Activated T-cell treated with anti-CD3 and anti-CD28 coated beads, Interleukin-2, amount 50 U/mL, for 72 hours (primary cell): ENCODE data around the gene LRRC51. TPM values are rescaled to one million over a fixed set of nuclear protein-coding genes. Genes with fewer than 3 reads are reported as not detected.

Experiments
- ATAC-seq, 2 donors: fragments of 150-1000 bp; cut with Tn5 transposase; replicated peaks in 1 of 2; 2 replicates each; pipeline ENCODE4 v1.10.0; 2021; ENCODE audit warnings: moderate library complexity in 2 of 2, mild to moderate bottlenecking in 1 of 2
- DNase-seq, 2 donors: peaks; one replicate each; pipeline ENCODE4 v3.0.0; 2021 to 2022; ENCODE audit warnings: mixed read lengths in 1 of 2
- H3K27ac Mint-ChIP-seq: one replicate; pipeline ENCODE4 v1.8.0; 2022; ENCODE audit warnings: mild to moderate bottlenecking, moderate library complexity, mixed read lengths
- H3K27me3 Mint-ChIP-seq: one replicate; pipeline ENCODE4 v1.8.0; 2022; ENCODE audit warnings: low read depth, mixed read lengths
- H3K36me3 Mint-ChIP-seq, 2 donors: one replicate each; pipeline ENCODE4 v1.8.0; 2022; ENCODE audit warnings: mixed read lengths in 2 of 2, mild to moderate bottlenecking in 1 of 2; ENCODE audit not compliant: insufficient read depth in 2 of 2
- H3K4me1 Mint-ChIP-seq: one replicate; pipeline ENCODE4 v1.8.0; 2022; ENCODE audit warnings: low read depth, mixed read lengths
- H3K4me3 Mint-ChIP-seq, 2 donors: one replicate each; pipeline ENCODE4 v1.8.0; 2022; ENCODE audit warnings: mild to moderate bottlenecking in 2 of 2, mixed read lengths in 2 of 2, moderate library complexity in 2 of 2
- H3K9me3 Mint-ChIP-seq, 2 donors: one replicate each; pipeline ENCODE4 v1.8.0; 2022; ENCODE audit warnings: mixed read lengths in 2 of 2
- total RNA-seq, 2 donors: library from RNA; stranded (reverse); gene quantifications; one replicate each; pipeline ENCODE4 v1.2.3, GENCODE V29; 2022

LRRC51 gene
- total RNA-seq, 2 donors from 2014 or later: 4.6 to 6.3 TPM

DNA sequence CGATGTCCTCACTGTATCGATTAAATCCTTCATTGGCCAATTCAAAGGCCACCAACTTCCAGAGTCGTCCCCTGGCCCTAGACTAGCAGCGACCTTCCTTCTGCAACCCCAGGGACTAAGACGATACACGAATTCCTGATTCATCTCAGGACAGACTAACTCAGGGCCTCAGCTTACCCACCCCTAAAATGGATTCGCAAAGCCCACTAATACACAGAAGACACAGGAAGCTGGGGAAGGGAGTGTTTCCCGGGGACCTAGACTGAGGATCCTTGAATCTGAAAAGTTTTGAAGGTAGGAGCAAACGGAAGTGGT, 21.9 kb downstream of the LRRC51 start:
- Mint-ChIP-seq H3K4me1 (peaks cover 39% of the 10 kb centered on the region), H3K4me3 (peak overlapping the region; percentile 93 to 96), H3K9me3 (peaks cover 0 to 3% of the 10 kb centered on the region in 2 donors), H3K27ac (peak overlapping the region; percentile 97), H3K36me3 (peaks cover 4 to 10% of the 10 kb centered on the region in 2 donors), H3K27me3 (no peaks in the 10 kb centered on the region)
- DNase-seq (no peak), ATAC-seq (peak in 1 of 2 donors; percentile 3)

DNA sequence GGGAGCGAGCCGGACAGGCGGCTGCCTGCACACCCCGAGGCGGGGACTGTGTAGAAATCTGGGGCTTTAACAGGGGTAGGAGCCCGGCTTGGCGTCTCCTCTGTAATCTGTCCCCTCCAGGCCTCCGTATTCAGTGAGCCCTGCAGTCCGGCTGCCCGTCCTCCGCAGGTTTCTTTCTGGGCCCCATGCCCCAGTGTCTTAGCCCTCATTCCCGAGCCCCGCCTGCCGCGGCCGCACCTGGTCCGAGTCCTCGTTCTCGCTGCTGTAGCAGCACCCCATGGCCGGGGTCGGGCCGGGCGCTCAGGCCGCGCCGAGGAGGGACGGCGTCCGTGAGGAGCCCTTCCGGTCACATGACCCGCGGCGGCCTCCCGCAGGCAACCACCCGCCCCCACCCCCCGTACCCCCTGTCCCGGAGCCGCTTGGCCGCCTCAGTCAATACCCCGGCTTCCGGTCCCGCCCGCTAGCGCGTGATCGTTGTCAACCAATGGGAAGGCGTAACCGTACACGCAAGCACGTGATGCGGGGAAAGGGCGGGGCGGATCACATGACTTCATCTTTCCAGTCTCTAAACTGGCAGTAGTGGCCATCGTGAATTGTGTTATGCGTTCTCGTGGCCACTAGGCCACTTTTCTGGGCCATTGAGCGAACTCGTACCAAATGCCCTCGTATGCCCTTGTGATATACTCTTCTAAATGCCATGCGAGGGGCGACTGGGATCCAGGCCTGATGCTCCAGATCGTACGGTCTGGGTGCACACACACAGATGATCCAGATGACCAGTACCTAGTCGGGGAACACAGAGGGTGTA, 22.5 kb downstream of the LRRC51 start, which contains the start of gene LAMTOR1:
Gene LAMTOR1, minus strand, starts transcription at position 352 of the 808 bp plus-strand sequence. Its CDS starts 73 bp downstream, at position 279.
- Mint-ChIP-seq H3K4me1 (peaks cover 39% of the 10 kb centered on the region), H3K4me3 (peak within 1 kb of the TSS; percentile 93 to 96), H3K27ac (peak within 1 kb of the TSS; percentile 97), H3K36me3 (peaks cover 2 to 6% of the 10 kb centered on the region in 2 donors), H3K27me3 (no peaks in the 10 kb centered on the region), H3K9me3 (peaks cover 0 to 3% of the 10 kb centered on the region in 2 donors)
- ATAC-seq (peak; percentile 97 to 99), DNase-seq (peak; percentile 98 to 99)

DNA sequence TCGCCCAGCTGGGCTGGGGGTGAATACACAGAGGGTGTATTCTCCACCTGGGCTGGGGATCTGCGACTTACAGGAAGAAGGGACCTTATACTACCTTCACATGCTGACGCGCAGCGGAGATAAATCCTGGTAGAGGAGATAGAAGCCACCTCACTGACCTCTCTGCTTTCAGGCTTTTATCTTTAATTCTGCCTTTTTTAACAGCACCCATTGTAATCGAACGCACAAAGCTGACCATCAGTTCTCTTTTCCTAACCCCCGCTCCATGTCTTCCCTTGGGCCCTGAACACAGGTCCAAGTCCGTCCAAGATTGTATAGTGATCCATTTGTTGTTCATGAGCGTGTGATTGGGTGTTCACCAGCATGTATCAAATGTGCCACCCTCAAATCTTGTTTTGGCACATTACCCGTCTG, 23.1 kb downstream of the LRRC51 start:
- Mint-ChIP-seq H3K4me3 (peak overlapping the region; percentile 93 to 96), H3K36me3 (peaks cover 2 to 4% of the 10 kb centered on the region in 2 donors), H3K27me3 (no peaks in the 10 kb centered on the region), H3K9me3 (peaks cover 0 to 3% of the 10 kb centered on the region in 2 donors), H3K4me1 (peaks cover 39% of the 10 kb centered on the region), H3K27ac (peak overlapping the region; percentile 97)
- ATAC-seq (no peak), DNase-seq (no peak)

DNA sequence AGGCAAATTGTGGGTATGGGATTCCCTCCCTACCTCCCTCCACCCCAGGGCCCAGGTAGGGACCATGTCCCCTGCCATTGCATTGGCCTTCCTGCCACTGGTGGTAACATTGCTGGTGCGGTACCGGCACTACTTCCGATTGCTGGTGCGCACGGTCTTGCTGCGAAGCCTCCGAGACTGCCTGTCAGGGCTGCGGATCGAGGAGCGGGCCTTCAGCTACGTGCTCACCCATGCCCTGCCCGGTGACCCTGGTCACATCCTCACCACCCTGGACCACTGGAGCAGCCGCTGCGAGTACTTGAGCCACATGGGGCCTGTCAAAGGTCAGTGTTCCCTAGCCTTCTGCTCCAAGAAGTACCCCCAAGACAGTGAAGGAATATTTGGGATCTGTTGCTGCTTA, 25.2 kb downstream of the LRRC51 start, which contains the start of gene TOMT:
Gene TOMT, plus strand, starts transcription at position 37 of the 400 bp plus-strand sequence. Its CDS starts 28 bp downstream, at position 65.
- Mint-ChIP-seq H3K36me3 (peaks cover 5% of the 10 kb centered on the region in 2 donors), H3K27ac (no peak within 1 kb of the TSS), H3K4me3 (no peak within 1 kb of the TSS), H3K27me3 (no peaks in the 10 kb centered on the region), H3K9me3 (peaks cover 0 to 3% of the 10 kb centered on the region in 2 donors), H3K4me1 (peaks cover 29% of the 10 kb centered on the region)
- ATAC-seq: no peak
- DNase-seq: no peak

DNA sequence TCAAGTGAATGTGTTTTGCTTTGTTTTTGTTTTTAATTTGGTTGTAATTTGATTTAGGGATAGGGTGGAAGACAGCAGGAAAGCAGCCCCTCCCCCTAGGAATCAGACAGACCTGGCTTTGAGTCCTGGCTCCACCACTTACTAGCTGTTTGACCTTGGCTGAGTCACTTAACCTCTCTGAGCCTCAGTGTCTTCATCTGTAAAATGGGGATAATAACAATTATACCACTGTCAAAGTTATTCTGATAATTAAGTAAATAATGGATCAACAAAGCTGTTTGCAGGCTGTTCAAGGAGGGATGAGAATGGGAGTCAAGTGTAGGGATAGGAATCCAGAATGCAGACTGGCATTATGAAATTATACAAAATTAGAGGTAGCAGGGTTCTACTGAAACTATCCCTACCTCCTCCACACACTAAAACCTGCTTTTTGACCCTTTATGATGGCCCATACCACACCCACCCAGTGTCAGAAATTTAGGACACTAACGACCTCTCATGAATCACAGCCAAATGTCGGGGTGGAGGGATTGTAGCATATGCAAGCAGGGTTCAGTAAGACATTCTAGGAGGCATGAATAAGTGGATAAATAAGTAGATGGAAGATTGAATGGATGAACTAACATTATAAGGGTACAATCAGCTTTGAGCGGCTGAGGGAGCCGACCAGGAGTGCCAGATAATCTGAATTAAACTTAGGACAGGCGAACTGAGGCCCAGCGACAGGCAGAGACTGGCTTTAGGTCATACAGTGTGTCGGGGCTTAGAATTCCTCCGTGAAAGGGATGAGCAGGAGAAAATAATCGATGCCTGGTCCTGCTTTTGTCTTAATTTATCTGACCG, 30.9 kb downstream of the LRRC51 start:
- Mint-ChIP-seq H3K4me1 (peaks cover 9% of the 10 kb centered on the region), H3K9me3 (peaks cover 0 to 2% of the 10 kb centered on the region in 2 donors), H3K27me3 (no peaks in the 10 kb centered on the region), H3K36me3 (peaks cover 3 to 5% of the 10 kb centered on the region in 2 donors), H3K4me3 (peak overlapping the region; percentile 85 to 86), H3K27ac (peak overlapping the region; percentile 95)
- DNase-seq: no peak
- ATAC-seq: no peak

DNA sequence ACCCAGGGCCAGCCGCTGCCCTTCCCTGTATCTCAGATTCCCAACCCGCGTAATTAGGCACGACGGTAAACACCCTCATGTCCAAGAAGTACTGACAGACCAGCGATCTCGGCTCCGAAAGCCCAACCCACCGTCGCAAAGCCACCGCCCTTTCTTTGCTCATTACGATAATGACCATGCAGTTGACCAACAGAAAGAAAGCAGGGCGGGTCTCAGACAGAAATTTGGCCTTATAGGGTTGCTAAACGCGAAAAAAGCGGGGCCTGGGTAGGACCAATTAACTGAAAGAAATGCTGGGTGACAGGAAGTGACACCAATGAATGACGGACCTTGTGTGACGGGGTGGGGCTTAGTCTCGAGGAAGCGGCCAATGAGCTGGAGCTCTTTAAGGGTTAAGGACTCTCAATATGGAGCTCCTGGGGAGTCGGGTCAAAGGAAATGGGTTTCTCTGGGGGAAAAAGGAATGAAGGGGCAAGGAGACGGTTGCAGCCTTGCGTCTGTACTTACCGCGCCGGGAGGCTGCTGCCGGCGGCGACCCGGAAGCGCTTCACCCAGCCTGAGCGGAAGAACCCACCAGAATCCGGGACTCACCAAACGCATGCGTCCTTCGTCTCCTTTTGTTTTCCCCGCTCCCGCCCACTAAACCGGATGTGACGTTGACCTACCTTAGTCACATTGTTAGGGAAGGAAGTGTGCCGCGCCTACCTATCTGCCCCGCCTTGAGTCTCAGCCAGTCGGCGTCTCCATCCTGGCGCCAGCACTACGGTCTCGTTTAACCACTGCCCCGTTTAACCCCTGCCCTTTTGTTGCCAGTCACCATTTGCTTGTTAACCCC, 31.7 kb downstream of the LRRC51 start, which contains the start of gene ANAPC15:
Gene ANAPC15, minus strand, starts transcription at position 553 of the 835 bp plus-strand sequence. CDS start 1,419 bp downstream, outside the sequence.
- ATAC-seq: peak; percentile 90 to 91
- Mint-ChIP-seq H3K27me3 (no peaks in the 10 kb centered on the region), H3K9me3 (peaks cover 0 to 2% of the 10 kb centered on the region in 2 donors), H3K4me3 (peak within 1 kb of the TSS; percentile 85 to 86), H3K4me1 (peaks cover 9% of the 10 kb centered on the region), H3K27ac (peak within 1 kb of the TSS; percentile 95), H3K36me3 (peaks cover 3 to 5% of the 10 kb centered on the region in 2 donors)
- peak; percentile 98 to 99 for DNase-seq

DNA sequence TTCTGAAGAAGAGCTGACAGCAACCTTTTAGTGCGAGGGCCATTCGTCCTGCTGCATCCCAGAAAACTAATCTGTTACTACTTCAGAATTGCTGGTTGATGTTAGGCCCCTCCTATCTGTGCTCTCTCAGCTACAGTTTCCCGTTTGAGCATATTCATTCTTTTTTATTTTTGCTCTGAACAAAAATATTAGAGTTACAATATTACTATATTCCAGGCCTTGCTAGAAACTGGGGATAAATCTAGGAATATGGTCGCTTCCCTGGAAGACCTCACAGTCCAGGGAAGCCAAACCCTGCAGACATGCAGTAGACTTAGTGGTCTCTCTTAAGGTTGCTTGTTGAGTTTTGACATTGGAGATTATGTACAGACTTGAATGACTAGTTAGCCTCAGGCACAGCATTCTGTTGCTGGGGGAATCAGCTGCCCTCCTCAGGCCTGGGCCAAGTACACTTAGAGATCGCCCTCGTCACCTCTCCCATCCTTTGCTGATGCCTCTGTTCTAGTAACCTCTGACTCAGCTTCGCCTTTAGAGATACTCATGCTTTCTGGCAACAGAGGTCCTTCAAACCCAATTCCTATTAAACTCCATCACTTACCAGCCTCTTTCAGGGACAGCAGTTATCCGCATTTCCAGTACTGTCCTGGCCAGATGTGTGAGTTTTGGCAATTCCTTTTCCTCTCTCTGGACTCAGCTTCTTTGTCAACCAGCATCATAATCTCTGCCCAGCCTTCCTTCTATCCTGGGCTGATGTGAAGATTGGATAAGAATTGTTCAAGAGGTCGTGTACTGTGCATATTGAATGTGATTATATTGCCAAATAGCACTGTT, 32.5 kb downstream of the LRRC51 start:
- peak in 1 of 2 donors; percentile 14 for DNase-seq
- H3K27ac Mint-ChIP-seq: peak overlapping the region; percentile 95
- H3K4me1 Mint-ChIP-seq: peaks cover 9% of the 10 kb centered on the region
- peaks cover 0 to 2% of the 10 kb centered on the region in 2 donors for H3K9me3 Mint-ChIP-seq
- peaks cover 3% of the 10 kb centered on the region in 2 donors for H3K36me3 Mint-ChIP-seq
- no peak for ATAC-seq
- H3K27me3 Mint-ChIP-seq: no peaks in the 10 kb centered on the region
- H3K4me3 Mint-ChIP-seq: peak overlapping the region; percentile 85 to 86

DNA sequence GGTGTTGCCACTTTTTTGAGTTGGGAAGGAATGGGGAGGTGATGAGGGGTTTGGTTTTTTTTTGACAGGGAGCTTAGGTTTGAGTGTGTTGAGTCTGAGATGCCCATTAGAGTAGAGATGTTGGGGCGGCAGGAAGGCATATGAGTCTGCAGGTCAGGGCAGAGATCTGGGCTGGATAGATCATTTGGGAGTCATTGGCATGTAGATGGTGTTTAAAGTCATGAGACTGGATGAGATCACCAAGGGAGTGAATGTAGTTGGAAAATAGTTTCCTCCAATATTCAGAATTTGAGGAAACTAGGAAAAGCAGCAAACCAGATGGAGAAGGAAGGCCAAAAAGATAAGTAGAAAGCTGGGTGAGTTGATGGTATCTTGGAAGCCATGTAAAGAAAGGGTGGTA, 33.9 kb downstream of the LRRC51 start:
- H3K4me1 Mint-ChIP-seq: peaks cover 9% of the 10 kb centered on the region
- H3K27ac Mint-ChIP-seq: no peak overlapping the region
- peaks cover 3% of the 10 kb centered on the region in 2 donors for H3K36me3 Mint-ChIP-seq
- H3K9me3 Mint-ChIP-seq: peaks cover 0 to 2% of the 10 kb centered on the region in 2 donors
- ATAC-seq (no peak), DNase-seq (no peak)
- H3K27me3 Mint-ChIP-seq: no peaks in the 10 kb centered on the region
- no peak overlapping the region for H3K4me3 Mint-ChIP-seq

DNA sequence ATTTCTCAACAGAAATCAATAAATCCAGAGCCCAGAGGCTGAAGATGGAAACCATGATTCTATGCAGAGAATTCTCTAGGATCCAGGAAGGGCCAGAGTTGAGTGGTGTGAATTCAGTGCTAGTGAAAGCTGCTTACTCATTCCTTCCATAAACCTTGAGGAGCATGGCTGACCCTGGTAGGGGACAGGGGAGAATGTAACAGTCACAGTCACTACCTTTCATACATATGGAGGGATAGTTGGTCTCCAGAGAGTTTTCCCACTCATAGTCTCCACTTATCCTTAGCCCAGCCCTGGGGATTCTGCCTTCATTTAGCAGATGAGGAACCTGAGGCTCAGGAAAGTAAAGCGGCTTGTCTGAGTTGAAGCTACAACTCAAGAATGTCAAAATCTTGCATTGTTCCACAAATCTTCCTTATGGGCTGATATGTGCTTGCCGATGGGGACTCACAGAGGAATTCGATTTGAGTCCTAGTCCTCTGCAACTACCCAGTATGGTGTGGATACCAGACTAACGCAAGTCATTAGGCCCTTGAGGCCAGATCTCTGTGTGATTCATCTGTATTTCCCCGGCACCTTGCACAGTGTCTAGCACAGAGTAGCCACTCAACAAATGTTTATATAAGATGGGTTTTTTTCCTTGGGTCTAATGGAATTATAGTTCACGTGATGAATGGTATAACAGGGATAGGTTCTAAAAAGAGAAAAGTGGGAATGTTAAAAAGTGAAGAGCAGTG, 35.5 kb downstream of the LRRC51 start:
- H3K4me3 Mint-ChIP-seq: no peak overlapping the region
- no peak for DNase-seq
- H3K9me3 Mint-ChIP-seq: peaks cover 0 to 2% of the 10 kb centered on the region in 2 donors
- peaks cover 9% of the 10 kb centered on the region for H3K4me1 Mint-ChIP-seq
- H3K36me3 Mint-ChIP-seq: peaks cover 1 to 2% of the 10 kb centered on the region in 2 donors
- no peaks in the 10 kb centered on the region for H3K27me3 Mint-ChIP-seq
- no peak overlapping the region for H3K27ac Mint-ChIP-seq
- ATAC-seq: no peak

DNA sequence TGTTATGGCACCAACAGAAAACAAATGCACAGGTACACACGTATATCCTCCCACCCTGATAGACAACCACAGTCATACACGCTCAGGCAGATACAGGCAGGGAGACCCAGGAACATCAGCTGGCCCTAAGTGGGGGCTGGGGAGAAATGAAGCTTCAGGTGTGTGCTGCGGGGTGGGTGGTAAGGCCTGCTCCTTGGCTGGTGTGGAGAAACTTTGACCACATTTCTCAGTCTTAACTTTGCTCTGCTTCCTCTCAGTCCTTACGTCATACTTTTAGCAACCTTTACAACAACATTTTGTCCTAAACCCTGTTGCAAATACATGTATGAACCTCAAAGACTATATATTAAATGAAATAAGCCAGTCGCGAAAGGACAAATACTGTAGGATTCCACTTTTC, 38.5 kb downstream of the LRRC51 start:
- no peak overlapping the region for H3K27ac Mint-ChIP-seq
- ATAC-seq: no peak
- H3K4me3 Mint-ChIP-seq: no peak overlapping the region
- no peak for DNase-seq
- no peaks in the 10 kb centered on the region for H3K9me3 Mint-ChIP-seq
- H3K4me1 Mint-ChIP-seq: no peaks in the 10 kb centered on the region
- H3K27me3 Mint-ChIP-seq: peaks cover 8% of the 10 kb centered on the region
- peaks cover 0 to under 1% of the 10 kb centered on the region in 2 donors for H3K36me3 Mint-ChIP-seq

DNA sequence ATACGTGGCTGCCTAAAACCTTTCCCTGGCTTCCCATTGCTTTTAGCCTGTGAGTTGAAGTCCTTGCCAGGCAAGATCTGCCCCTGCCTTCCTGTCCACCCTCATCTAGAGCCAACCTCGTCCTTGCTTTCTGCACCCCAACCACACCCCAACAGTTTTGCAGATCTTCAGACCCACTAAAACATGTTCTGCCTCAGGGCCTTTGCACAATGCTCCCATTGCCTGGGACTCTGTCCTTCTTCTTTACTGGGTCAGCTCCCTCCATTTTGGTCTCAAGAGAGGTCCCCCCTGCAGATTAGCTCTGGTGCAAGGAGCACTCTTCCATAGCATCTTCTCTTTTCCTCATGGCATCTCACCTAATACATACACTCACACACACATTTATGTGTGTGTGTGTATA, 40.3 kb downstream of the LRRC51 start:
- DNase-seq: no peak
- no peak for ATAC-seq
- no peaks in the 10 kb centered on the region for H3K9me3 Mint-ChIP-seq
- H3K27me3 Mint-ChIP-seq: peaks cover 15% of the 10 kb centered on the region
- H3K36me3 Mint-ChIP-seq: peaks cover 0 to 2% of the 10 kb centered on the region in 2 donors
- H3K4me1 Mint-ChIP-seq: no peaks in the 10 kb centered on the region
- no peak overlapping the region for H3K27ac Mint-ChIP-seq
- H3K4me3 Mint-ChIP-seq: no peak overlapping the region
